Superior temporal gyrus (tissue), 1 donor: ENCODE measurements around the gene FSTL3.

Experiments used
- DNase-seq: peaks from one replicate; pipeline ENCODE4 v3.0.0-alpha.2; 2016; ENCODE audit errors: extremely low spot score

The FSTL3 gene

DNA sequence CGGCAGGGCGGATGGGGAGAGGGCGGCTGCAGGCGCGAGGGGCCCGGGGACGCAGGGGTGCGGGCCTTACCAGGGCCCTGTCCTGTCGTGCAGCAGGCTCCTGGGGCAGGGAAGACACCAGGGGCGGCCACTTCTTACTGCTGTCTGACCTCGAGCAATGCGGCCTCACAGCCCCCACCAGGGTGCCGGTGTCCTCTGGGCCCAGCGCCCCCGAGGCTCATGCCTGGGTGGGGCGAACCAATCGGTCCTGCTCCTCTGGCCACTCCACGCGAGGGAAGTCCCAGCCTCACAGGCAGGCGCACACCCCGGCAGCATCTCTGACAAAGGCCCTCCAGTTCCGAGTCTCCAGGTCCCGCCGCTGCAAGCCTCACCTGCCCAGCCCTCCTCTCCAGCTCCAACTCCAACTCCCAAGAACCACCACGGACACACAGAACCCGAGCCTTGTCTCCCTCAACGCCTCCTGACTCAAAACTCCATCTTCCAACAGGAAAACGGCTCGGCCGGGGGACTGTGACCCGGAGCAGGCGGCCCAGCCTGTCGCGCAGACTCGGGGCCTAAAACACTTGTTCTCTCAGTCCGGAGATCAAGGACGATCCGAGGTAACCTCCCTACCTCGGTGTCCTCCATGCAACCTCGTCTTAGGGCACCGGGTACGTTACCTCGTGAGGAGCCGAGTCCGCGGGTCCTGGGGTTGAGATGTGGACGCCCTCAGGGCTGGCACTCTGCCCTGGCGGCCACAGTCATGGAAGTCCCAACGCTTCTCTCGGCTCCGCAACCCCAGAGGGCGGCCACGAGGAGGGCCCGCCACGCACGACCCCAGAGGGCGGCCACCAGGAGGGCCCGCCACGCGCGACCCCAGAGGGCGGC, 30.0 kb upstream of the FSTL3 start:
- no peak for DNase-seq

DNA sequence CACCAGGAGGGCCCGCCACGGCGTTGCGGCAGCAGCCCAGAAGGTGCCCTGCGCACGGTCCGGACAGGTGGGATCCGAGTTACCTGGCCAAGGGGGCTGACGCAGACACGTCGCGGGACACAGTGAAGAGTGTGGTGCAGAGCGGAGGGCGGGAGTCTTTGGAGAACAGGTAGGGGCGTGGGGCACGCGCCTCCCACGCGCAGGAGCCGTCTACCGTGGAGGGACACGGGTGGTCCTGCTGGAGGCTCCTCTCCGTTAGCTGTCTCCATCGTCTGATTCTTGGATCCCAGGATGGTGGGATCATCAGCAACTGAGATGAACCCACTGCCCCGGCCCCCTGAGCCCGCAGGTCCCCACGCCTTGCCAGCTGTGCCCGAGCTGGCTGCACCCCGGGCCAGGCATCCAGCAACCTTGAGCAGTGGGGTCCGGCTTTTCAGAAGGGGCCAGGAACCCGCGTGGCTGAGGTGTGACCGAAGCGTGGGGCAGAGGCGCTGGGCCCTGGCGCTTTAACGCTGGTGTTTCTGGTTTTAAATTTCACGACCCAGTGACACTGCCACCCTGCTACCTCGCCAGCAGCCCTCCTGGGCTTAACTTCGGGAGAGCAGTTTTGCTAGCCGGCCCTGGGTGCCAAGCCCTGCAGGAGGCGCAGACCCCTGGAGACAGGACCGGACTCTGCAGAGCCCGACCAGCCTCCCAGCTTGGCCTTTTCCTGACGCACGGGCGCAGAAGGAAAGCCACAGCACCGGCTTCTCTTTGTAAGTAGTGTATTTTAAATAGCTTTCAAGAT, 29.2 kb upstream of the FSTL3 start:
- no peak for DNase-seq

DNA sequence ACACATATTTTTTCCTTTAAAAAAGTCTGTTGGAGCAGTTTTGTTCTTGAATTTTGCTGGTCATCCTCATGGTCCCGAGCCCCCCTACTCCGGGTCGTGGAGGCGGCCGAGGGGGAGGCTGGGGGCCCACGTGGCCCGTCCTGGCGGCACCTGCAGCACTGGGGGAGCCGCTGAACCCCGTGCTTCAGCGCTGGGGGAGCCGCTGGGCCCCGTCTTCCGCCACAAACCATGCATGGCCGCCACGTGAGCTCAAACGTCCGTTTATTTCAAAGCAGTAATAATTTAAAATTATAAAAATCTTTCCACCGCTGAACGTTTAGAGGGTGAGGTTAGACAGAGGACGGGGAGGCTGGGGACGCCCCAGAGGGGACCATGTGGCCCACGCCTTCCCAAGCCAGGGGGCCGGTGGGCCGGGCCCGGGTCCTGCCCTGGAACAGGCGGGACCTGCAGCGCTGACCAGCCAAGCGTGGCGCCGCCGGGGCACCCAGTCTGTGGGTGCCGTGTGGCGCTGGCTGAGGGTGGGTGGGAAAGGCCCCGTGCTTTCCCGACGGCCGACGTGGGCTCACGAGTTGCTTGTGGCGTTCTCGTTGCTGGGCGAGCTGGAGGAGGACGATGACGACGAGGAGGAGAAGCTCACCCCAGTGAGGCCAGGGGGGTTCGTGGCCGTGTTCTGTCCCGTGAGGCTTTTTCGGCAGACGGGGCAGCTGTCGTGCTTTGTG, 28.5 kb upstream of the FSTL3 start:
- DNase-seq = no peak

DNA sequence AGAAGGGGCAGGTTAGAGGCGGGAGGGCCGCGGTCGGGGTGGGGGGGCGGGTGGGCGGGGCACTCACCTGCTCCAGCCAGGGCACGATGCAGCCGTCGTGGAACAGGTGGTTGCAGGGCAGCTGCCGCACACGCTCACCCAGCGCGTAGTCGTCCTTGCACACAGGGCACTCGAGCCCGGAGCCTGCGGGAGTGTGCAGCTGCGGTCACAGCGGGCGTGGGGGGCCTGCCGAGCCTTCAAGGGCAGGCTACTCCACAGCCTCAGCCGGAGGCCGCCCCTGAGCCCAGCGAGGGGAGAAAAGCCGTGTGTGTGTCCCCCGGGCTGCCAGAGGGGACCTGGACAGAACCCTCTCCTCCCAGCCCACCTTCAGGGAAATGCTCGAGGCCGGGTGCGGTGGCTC, 27.9 kb upstream of the FSTL3 start:
- no peak for DNase-seq

DNA sequence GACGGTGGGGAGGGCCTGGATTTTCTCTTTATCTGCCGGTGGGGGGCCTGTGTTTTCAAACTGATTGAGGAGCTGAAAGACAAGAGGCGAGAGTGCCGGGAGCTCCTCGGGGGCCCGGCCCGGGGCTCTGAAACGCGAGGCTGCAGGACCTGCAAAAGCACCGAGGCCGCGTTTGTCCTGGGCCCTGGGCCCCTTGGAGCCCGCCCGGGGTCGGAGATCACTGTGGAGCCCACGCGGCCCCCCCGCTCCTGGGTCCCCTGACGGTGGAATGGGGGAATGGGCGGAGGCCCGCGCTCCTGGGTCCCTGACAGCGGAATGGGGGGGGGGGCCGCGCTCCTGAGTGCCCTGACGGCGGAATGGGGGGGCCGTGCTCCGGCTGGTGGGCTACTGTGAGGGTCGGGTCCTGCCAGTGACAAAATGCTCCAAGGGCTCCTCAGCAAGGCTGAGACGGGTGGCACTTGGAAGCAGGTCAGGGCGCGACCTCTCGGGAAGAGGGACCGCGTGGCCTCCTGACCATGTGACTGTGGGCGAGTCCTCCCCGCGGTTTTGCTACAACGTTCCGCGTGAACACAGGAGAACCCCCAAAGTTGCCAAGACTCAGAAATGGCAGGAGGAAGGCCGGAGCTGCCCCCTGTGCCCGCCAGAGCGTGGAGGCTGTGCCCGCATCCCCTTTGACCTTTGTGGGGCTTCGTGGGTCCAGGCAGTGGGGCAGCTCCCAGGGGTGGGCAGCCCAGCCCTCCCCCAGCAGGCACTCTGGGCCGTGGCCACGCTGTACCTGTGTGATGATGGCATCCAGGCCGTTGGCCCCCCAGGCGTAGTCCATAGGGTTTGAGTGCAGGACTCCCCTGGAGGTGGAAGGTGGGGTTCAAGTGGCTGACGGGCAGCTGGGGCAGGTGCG, 27.0 kb upstream of the FSTL3 start:
- DNase-seq = no peak

DNA sequence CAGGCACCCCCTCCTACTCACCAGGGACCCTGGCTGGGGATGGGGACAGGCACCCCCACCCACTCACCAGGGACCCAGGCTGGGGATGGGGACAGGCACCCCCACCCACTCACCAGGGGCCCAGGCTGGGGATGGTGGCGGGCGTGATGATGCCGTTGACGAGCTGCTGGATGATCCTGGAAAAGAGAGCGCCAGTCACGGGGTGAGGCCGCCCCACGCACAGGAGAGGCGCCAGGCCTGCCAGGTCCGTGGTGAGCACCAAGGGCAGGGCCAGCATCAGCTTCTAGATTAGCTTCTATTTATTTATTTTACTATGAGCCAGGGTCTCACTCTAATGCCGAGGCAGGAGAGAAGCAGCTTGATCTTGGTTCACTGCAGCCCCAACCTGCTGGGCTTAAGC, 26.1 kb upstream of the FSTL3 start:
- DNase-seq = no peak

DNA sequence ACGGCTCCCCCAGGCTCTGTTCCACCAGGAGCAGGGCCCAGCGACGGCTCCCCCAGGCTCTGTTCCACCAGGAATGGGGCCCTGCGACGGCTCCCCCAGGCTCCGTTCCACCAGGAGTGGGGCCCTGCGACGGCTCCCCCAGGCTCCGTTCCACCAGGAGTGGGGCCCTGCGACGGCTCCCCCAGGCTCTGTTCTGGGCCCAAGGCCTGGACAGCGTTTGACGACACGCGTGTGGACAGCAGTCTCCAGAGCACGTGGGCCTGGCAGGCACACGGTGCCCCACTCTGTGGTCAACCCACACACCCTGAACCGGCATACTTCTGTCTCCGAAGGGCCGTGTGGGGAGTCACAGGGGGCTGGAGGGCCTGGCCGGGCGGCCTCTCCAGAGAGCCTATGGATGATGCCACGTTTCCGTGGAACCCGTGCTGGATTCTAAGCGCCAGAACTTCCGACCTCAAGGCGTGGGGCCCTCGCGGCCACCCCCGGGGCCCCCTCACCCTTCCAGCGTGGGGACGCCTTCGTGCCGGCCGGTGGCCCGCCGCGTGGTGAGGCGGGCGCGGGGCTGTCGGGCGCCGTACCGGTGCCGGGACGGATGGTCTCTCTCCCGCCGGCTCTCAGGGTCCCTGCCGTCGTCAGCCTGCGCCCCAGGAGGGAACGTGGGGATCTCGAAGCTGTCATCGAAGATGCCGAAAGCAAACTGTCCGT, 24.9 kb upstream of the FSTL3 start:
- no peak for DNase-seq

DNA sequence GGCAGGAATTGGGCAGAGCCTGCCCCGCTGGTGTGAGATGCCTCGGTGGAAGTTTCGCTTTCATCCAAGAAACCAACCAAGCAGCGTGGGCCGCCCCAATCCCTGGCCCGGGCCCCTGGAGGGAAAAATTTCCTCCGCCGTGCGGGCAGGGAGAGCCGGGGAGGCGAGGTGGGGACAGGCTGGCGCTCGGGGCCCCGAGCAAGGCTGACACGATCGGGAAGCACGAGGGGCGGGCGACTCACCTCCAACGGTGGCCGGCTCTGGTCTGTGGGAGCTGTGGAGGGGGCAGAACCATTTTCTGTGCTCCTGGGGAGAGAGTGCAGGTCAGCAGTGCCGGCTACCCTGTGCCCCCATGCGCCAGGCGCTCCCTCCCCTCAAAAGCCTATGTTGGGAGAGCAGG, 24.2 kb upstream of the FSTL3 start:
- DNase-seq = no peak

DNA sequence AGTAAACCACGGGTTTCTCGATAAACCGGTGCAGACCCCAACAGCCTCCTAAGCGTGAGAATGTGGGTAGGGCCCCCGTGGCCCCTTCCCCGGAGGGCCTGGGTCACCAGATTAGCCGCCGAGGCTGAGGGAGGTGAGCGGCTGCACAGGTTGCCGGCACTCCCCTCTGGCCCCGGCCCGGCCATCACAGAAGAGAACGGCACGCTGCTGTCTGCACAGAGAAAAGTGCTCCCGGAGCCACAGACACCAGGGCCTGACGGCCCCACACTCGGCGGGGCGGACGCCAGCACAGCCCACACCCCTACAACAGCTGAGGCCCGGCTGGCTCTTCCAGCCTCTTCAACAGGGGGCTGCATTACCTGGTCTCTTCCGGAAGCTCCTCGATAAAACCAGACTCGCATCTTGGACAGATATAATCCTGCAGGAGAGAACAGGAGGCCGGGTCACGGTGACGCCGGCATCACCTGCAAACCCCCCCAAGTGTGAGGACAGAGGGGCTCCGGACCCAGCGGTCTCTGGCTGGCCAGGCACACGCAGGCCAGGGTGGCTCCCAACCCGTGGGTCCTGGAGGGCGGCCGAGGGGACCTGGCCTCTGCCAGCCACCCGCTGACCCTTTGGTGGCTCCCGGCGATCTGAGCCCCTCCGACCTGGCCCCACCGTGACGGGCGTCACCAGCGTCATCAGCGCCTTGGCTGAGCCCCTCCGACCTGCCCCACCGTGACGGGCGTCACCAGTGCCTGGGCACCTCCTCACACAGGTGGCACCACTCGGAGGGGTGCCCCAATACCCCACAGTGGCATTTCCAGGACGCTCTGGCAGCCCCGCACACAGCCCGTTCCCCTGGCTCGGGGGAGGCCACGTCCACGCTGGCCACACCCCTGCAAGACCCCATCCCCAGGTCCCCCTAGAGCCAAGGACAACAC, 23.5 kb upstream of the FSTL3 start:
- no peak for DNase-seq

DNA sequence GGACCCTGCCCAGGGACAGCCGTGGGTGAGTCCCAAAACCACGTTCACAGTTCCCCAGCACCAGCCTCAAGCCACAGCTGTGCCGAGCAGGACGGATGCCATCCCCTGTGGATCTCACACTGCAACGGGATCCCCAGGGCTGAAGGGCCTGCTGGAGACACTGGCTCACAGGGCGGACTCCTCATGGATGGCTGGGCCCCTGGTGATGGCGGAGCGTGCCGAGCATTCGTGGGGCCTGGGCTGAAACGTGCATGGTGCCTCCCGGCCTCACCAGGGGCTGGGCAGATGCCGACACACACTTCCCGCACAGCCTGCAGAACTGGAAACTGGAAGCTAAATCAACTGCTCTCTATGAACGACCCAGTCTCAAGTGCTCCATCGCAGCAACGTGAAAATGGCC, 22.8 kb upstream of the FSTL3 start:
- no peak for DNase-seq

DNA sequence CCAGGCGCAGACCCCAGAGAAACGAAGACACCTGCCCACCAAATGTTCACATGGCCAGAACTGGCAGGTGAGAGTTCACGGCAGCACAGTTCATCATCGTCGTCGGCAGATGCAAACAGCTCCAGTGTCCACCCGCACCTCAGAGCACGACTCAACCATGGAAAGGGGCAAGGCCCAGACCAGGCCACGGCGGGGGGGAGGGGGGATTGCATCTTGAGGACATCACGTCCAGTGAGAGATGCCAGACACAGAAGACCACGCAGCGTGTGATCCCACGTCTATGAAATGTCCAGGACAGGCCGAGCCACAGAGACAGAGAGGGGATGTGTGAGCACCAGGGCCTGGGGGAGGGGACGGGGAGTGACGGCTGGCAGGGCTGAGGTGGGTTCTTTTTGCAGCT, 20.5 kb upstream of the FSTL3 start:
- DNase-seq = no peak

DNA sequence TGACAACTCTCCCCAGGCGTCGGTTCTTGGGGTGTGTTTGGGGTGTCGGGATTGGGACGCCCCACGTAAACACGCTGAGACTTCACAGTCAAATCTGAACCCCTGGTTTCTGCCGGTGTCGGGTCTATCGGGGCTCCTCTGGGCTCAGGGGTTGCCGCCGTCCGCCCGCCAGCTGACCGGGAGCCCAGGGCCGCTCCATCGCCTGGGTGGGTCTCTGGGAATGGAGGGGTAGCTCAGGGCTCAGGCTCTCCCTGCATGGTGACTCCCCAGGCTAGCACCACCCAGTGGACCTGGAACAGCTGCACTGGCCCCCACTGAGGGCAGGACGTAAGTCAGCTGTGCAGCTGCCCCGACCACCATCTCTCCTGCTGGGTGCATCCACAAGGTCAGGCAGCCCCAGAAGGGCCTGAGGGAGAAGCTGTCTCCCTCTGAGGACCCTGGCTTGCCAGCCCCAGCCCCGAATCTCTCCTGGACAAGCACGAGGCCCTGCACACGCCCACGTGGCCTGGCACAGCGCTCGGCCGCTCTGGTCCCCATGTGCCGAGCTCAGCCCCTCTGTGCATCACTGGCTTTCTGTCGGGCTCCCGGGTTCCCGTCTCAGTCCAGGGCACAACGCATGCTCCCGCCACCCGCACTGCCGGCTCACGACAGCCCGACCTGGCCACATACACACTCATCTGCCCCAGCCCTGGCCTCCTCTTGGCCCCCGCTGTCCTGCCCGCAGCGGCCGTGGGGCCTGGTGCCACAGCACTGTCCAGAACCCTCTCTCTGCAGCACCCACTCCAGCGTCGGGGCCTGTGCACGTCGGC, 19.2 kb upstream of the FSTL3 start:
- DNase-seq = no peak

DNA sequence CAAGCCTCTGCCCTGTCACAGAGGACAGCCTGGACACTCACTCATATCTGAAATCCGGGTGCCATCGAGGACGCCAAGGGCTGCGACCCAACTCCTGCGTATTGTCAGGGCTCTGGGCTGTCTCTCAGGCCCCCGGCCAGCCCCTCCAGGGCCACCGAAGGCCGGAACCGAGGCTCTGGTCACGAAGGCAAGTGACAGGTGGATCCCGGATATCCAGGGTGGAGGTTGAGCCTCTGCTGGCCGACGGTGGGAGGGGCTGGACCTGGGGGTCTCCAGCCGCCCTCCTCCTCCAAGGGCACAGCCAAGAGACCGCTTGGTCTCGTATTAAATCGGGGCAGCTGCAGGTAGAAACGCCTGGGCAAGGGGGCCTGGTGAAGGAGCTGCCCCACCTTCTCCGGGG, 18.6 kb upstream of the FSTL3 start:
- no peak for DNase-seq

DNA sequence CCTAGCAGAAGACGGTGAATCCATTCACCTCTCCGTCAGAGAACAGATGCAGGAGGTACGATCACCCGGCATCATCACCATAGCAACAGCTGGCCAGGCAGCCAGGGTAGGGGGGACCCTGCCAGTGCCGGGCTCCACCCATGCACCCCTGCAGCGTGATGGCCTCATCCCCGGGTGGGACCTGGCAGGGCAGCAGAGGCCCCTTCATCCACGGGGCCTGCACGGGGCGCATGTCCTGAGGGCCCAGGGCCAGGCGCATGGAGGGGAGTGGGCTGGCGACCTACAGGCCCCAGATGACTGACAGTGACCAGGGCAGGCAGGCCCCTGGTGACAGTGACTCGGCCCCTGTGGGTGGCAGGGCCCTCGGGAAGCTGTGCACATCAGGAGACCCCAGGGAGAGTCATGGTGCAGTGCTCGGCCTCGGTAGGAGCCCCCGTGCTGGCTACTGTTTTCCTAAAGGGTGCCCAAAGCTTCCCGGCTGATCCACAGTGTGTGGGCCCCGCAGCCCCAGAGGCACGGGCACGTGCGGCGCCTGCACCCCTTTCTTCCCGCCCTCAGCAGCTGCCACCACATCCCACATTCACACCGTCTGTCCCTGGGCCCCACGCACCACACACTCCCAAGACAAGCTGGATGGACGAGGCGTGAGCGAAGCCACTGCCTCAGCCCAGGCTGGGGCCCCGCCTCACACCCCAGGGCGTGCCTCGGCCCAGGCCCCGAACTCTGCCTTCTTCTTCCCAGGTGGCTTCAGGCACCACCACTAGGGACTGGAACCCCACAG, 17.9 kb upstream of the FSTL3 start:
- no peak for DNase-seq

DNA sequence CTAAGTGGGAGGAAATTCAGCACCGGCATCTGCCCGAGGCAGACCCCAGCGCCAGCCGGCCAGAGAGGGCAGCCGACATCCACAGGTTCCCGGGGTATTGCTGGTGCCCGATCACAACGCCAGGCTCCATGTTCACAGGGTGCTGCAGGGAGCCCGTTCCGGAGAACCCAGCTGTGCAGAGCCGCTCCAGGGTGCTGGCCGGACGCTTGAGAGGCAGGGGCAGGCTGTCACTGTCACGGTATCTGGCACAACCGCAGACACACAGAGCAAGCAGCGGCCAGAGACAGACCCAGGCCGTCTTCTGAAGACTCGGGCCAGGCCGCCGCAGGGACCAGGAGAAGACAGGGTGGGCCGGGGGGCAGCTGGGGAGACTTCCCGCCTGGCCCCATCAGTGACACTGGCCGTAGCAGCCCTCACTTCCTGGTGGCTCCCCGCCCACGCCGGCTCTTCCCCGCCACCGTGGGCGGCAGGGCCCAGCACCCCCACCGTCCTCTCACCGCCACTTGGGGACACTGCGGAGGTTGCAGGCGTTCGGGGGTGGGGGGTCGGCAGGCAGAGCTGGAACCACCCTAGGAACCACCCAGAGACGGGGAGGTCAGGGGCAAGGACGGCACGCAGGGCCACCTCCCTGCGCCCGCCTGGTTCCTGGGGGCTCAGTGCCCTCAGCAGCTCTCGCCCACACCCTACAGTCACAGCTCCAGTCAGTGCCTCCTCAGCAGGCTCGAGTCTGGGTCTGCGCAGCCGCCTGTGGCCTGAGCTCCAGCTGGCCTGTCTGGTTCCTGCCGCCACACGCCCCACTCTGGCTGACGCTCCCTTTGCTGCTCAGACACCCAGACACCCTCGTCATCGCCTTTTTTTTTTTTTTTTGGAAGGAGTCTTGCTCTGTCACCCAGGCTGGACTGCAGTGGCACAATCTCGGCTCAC, 17.0 kb upstream of the FSTL3 start:
- no peak for DNase-seq

DNA sequence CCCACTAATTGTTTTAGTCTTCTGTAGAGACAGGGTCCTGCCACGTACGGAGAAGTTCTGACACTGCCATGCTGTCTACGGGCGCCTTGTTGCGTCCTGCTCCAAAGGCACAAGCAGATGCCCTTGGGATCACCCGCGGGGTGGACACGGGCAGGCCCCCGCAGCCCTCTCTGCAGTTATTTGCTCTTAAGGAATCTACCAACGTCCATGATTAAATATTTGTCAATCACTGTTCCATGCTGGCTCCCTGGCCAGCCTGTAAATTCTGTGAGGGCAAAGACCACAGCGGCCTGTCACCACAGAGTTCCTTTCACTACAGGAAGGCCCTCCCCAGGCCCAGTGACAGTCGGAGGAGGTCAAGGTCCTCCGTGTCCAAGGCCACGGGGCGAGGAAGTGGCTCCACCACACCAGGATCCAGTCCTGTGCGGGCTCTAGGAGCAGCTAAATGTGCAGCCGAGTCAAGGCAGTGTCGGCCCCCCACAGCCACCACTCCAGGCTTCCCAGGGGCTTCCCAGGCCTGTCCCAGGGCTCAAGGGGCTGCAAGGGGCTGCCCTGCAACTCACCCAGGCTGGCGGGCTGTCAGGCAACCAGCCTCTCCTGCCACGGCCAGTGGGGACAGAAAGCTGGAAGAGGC, 15.3 kb upstream of the FSTL3 start:
- DNase-seq = no peak
